HepG2 (cell line): Measurements from ENCODE around the gene ATP6V0E2. TPM values are rescaled to one million over a fixed set of nuclear protein-coding genes. Genes with fewer than 3 reads are reported as not detected.

Experiments used
- IKZF4 ChIP-seq: sonication (generic); formaldehyde crosslinking; IDR thresholded peaks from 2 replicates; pipeline ENCODE4 v1.5.1; 2020; ENCODE audit warnings: borderline replicate concordance, mild to moderate bottlenecking, low read depth, missing genetic modification reagents; ENCODE audit errors: not compliant biosample characterization
- MNT ChIP-seq: fragments of 450-650 bp; IDR thresholded peaks from 2 replicates; pipeline ENCODE4 v1.6.1; 2016
- PREB ChIP-seq: sonication (generic); formaldehyde crosslinking; IDR thresholded peaks from 2 replicates; pipeline ENCODE4 v1.4.0; 2020; ENCODE audit warnings: missing genetic modification reagents
- SIX1 ChIP-seq: sonication (generic); formaldehyde crosslinking; IDR thresholded peaks from 2 replicates; pipeline ENCODE4 v1.4.0; 2020; ENCODE audit warnings: missing genetic modification reagents, borderline replicate concordance
- THRA ChIP-seq: sonication (generic); formaldehyde crosslinking; IDR thresholded peaks from 2 replicates; pipeline ENCODE4 v1.4.0; 2020; ENCODE audit warnings: missing genetic modification reagents, borderline replicate concordance
- ZNF12 ChIP-seq: sonication (generic); formaldehyde crosslinking; IDR thresholded peaks from 2 replicates; pipeline ENCODE4 v1.5.0; 2020; ENCODE audit warnings: missing genetic modification reagents
- ZNF512 ChIP-seq: sonication (generic); formaldehyde crosslinking; IDR thresholded peaks from 2 replicates; pipeline ENCODE4 v1.4.0; 2020; ENCODE audit warnings: mild to moderate bottlenecking, missing genetic modification reagents
- ZNF513 ChIP-seq: sonication (generic); formaldehyde crosslinking; conservative IDR thresholded peaks from 2 replicates; pipeline ENCODE4 v1.5.0; 2020; ENCODE audit warnings: missing genetic modification reagents
- ZNF616 ChIP-seq: sonication (generic); formaldehyde crosslinking; IDR thresholded peaks from 2 replicates; pipeline ENCODE4 v1.5.0; 2020; ENCODE audit warnings: low read depth, mild to moderate bottlenecking, missing genetic modification reagents
- ZNF816 ChIP-seq: sonication (generic); formaldehyde crosslinking; IDR thresholded peaks from 2 replicates; pipeline ENCODE4 v1.8.0; 2022; ENCODE audit warnings: missing genetic modification reagents, mild to moderate bottlenecking, borderline replicate concordance
- polyA plus RNA-seq, 8 experiments: library from polyadenylated mRNA; depleted of rRNA in 3 of 8; stranded (reverse) in 7 of 8; unstranded in 1 of 8; fragments of >200 nt; fragmentation: Illumina TruSeq in 4 of 8; extraction: Trizol in 4 of 8; gene quantifications; 2 replicates each; pipeline versions ENCODE4 v1.2.1 to v1.2.3, GENCODE V29; 2011 to 2016; ENCODE audit warnings: low read depth in 4 of 8, missing spikeins in 1 of 8, mixed read lengths in 1 of 8; ENCODE audit not compliant: insufficient read depth in 1 of 8
- total RNA-seq, 5 experiments: library from RNA; depleted of rRNA; stranded (reverse); fragments of >200 nt; fragmentation: Illumina TruSeq; extraction: Trizol; gene quantifications; 2 replicates each; pipeline ENCODE4 v1.2.3, GENCODE V29; 2016; ENCODE audit warnings: low read depth in 1 of 5
- TF ChIP-seq, protein P1 (sequence below): sonication (generic); formaldehyde crosslinking; IDR thresholded peaks from 2 replicates; pipeline ENCODE4 v1.8.0; 2022; ENCODE audit warnings: missing genetic modification reagents, mild to moderate bottlenecking, moderate library complexity, borderline replicate concordance

Gene ATP6V0E2
- total and polyA plus RNA-seq, 2 of the 13 experiments (the other 11 are each of a cell fraction or from before 2014, with no cell fraction given), result 36.8 to 203 TPM

DNA sequence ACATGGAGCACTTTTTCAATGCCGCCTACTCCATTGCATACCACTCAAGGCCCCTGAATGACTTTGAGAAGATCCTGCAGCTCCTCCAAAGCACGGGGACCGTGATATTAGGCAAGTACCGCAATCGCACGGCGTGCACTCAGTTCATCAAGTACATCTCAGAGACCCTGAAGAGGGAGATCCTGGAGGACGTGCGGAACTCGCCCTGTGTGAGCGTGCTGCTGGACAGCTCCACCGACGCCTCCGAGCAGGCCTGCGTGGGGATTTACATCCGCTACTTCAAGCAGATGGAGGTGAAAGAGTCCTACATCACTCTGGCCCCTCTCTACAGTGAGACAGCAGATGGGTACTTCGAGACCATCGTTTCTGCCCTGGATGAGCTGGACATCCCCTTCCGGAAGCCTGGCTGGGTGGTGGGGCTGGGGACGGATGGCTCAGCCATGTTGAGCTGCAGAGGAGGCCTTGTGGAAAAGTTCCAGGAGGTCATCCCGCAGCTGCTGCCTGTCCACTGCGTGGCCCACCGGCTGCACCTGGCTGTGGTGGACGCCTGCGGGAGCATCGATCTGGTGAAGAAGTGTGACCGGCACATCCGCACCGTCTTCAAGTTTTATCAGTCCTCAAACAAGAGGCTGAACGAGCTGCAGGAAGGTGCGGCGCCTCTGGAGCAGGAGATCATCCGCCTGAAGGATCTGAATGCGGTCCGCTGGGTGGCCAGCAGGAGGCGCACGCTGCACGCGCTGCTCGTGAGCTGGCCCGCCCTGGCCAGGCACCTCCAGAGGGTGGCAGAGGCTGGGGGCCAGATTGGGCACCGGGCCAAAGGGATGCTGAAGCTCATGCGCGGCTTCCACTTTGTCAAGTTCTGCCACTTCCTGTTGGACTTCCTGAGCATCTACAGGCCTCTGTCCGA is 12.7 kb upstream of the ATP6V0E2 start (continued):
- TF ChIP-seq ZNF512 (CRISPR knock-in tag), result no peak
- no peak for TF ChIP-seq MNT
- TF ChIP-seq PREB, result no peak
- TF ChIP-seq SIX1, result no peak
- no peak for TF ChIP-seq IKZF4
- TF ChIP-seq, protein P1, sequence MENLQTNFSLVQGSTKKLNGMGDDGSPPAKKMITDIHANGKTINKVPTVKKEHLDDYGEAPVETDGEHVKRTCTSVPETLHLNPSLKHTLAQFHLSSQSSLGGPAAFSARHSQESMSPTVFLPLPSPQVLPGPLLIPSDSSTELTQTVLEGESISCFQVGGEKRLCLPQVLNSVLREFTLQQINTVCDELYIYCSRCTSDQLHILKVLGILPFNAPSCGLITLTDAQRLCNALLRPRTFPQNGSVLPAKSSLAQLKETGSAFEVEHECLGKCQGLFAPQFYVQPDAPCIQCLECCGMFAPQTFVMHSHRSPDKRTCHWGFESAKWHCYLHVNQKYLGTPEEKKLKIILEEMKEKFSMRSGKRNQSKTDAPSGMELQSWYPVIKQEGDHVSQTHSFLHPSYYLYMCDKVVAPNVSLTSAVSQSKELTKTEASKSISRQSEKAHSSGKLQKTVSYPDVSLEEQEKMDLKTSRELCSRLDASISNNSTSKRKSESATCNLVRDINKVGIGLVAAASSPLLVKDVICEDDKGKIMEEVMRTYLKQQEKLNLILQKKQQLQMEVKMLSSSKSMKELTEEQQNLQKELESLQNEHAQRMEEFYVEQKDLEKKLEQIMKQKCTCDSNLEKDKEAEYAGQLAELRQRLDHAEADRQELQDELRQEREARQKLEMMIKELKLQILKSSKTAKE (CRISPR knock-in tag), result no peak
- TF ChIP-seq ZNF816, result no peak
- TF ChIP-seq ZNF616 (CRISPR knock-in tag), result no peak
- no peak for TF ChIP-seq ZNF12
- no peak for TF ChIP-seq THRA (CRISPR knock-in tag)
- TF ChIP-seq ZNF513 (CRISPR knock-in tag), result no peak
